Right ventricle myocardium superior (tissue), 1 donor: ENCODE data around the gene DNM2. TPM values are rescaled to one million over a fixed set of nuclear protein-coding genes. Genes with fewer than 3 reads are reported as not detected.
A peak's percentile ranks its signal among the peaks of the same experiment; 100 is the strongest.

Experiments used
- ATAC-seq: fragments of 200-7000 bp; cut with Tn5 transposase; one replicate; pipeline ENCODE4 v1.9.1; 2020; ENCODE audit warnings: mild to moderate bottlenecking; ENCODE audit not compliant: poor library complexity
- DNase-seq: peaks from one replicate; pipeline ENCODE4 v3.0.0-alpha.2; 2020
- intact Hi-C: fragments of 100-400 bp; cut with DNase I; formaldehyde crosslinking; loops from one replicate; pipeline ENCODE4 v1.11.2; 2022
- total RNA-seq: library from RNA; stranded (reverse); fragmentation: NEBNext Ultra II Directional; extraction: Animal tissue kit (Norgen Biotek cat#: 25700); gene quantifications from one replicate; pipeline ENCODE4 v1.2.1, GENCODE V29; 2021
- donor health status: DM: no; HTN: yes; CAD: no; lungs with severe emphysema.

Gene DNM2
- total RNA-seq, 1 donor from 2014 or later, result 180 TPM

DNA sequence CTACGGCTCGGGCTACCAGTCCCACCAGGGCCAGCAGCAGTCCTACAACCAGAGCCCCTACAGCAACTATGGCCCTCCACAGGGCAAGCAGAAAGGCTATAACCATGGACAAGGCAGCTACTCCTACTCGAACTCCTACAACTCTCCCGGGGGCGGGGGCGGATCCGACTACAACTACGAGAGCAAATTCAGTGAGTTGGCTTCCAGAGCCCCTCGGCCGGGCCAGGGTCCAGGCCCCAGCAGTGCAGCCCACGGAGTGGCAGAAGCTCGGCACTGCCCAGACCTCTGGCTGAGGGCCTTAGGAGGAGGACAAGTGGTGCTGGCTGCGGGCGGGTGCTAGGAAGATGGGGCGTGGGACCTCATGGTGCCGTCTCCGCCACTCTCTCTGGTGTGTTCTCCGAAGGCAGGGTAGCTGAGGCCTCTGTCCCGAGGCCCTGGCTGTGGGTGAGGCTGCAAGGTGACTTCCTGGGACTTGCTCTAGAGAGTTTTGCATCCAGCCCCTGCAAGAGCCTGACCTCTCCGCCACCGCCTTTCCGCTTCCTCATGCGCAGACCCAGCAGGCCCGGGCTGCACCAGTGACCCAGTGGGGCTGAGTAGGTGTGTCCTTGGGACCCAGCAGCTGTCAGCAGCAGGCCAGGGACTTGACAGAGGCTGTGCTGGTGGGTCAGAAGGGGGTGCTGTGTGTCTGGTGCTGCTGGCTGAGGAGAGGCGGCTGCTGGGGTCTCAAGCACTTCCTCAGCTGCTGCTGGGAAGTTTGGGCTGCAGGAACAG, 30.2 kb upstream of the DNM2 start:
- intact Hi-C loops, result no loop called here

DNA sequence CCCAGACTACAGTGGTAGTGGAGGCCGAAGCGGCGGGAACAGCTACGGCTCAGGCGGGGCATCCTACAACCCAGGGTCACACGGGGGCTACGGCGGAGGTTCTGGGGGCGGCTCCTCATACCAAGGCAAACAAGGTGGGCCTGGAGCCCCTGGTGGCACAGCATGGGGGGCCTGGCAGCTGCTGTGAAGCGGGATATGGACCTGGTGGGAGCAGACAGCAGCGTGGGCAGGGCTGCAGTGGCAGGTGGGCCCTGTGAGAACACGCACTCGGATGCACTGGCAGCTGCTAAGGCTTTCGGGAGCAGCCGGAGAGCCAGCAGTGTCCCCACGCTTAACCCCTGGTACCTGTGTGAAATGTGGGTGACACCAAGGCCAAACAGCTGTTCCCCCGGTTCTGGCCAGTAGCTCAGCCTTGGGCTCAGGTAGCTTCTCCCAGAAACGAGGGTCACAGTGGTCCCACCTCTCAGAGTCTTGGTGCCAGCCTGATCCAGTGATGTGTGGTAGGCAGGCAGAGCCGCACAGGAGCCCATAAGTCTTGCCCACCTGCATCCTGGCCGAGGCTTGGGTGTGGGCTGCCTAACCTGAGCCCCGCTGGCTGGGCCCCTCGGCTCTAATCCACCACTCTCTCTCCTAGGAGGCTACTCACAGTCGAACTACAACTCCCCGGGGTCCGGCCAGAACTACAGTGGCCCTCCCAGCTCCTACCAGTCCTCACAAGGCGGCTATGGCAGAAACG, 29.2 kb upstream of the DNM2 start:
- ATAC-seq, result no peak
- intact Hi-C loops, result no loop called here
- DNase-seq, result no peak

More for the DNA sequence above, 30.2 kb upstream of the DNM2 start:
- DNase-seq (no peak), ATAC-seq (no peak)

DNA sequence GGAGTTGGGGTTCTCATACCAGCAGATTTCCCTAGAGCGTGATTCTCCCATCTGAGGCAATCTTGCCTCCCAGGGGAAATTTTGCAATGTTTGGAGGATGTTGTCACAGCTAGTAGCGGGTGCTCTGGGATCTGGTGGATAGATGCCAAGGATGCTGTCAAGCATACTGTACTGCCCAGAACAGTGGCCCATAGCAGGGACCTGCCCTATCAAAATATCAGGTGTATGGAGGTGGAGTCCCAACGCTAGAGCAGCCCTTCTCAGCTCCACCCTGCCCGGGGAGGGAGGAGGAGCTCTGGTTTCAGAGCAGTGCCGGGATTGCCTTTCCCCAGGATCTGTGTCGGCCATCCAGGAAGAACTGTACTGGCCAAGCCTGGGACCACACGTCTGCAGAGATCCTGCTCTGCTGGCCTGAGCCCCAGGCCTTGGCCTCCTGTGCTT, 27.5 kb upstream of the DNM2 start:
- intact Hi-C loops, result no loop called here
- ATAC-seq (no peak), DNase-seq (no peak)

DNA sequence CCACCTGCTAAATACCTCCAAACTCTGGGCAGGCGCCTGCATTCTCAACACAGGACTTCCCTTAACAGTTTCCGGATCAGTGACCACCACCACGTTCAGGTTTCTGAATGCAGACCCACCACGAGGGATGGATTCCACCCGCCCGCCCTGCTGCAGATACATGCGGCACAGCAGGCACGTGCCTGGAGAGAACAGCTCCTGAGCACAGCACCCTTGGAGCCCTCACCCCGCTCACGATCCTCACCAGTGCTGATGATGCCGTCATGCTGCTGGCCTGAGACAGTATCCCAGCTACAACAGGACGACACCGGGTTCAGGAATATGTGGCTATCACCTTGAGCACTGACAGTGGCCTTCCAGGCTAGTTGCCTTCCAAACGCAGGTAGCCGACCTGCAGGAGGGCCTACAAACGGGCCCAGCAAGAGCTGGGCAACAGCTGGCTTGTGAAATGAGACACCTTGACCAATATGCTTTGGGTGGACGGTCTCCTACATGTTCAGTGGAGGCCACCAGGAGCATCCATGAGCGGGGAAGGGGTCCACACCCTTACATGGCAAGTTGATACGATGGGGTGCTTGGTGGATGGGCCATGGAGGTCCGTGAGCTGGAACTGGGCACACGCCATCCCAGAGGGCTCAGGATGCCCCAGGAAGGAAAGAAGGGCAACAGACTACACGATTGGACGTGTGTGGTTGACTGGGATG, 26.5 kb upstream of the DNM2 start:
- DNase-seq (no peak), ATAC-seq (no peak)
- intact Hi-C loops, result no loop called here

DNA sequence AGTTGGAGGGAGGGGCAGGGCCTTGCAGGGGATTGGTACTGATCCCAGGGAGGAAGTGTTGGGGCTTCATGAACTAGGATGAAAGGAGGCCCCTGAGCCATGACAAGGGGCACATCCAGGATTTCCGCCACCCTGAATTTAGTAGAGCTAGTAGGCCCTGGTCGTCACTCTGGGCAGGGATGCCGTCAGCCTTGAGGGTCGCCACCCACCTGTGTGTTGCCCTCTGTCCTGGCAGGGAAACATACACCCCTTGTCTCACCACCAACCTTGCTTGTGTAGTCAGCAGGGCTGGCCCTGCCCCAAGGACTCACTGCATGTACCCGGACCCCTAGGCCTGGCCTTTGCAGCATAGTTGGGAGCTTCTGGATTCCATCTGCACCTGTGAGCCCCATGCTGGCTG, 26.0 kb upstream of the DNM2 start:
- intact Hi-C loops, result no loop called here
- DNase-seq, result no peak
- ATAC-seq, result no peak

DNA sequence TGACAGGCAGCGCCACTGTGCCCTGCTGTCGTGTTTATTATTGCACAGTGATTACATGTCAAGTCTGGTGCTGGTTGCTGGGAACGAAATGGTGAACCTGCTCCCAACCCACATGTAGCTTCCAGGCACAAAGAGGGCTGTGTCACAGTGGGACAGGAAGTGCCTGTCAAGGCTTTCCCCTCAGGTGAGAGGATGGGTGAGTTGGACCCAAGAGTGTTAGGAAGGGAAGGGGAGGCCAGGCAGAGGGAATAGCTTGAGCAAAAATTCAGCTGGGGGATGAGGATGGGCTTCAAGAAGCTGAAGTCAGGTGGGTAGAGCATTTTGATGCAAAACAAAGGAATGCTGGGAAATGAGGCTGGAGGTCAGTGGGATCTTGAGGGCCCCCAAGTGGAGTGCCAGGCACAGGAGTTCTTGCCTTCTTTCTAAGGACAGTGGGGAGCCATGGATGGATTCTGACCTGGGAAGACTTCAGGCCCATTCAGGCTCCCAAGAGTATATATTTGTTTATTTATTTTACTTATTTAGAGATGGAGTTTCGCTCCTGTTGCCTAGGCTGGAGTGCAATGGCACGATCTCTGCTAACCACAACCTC, 25.1 kb upstream of the DNM2 start:
- no peak for DNase-seq
- ATAC-seq, result no peak
- intact Hi-C loops, result no loop called here

DNA sequence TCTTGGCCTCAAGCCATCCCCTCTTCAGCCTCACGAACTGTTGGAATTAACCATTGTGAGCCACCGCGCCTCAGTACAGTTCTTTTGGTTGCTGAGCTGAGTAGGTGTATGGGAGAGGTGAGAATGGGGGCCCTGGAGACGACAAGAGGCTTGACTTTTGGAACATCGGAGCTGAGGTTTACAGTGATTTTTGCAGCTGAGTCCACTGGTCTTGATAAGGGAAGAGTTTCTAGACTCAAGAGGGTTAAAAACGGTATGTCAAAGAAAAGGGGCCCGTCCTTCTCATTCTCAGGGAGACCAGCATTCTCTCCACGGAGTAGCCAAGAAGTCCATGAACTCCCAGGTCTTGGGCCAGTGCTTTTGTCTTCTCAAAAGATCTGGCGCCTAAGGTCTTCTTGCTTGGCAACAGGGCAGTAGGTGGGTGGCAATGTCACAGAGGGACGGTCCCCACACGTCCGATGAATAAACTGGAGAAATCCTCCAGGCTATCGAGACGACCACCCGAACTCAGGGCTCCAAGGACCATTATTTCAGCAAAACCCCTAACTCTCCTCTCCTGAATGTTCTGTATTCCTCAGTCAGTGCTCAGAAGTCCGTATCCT, 23.1 kb upstream of the DNM2 start:
- intact Hi-C loops, result no loop called here
- ATAC-seq (no peak), DNase-seq (no peak)

DNA sequence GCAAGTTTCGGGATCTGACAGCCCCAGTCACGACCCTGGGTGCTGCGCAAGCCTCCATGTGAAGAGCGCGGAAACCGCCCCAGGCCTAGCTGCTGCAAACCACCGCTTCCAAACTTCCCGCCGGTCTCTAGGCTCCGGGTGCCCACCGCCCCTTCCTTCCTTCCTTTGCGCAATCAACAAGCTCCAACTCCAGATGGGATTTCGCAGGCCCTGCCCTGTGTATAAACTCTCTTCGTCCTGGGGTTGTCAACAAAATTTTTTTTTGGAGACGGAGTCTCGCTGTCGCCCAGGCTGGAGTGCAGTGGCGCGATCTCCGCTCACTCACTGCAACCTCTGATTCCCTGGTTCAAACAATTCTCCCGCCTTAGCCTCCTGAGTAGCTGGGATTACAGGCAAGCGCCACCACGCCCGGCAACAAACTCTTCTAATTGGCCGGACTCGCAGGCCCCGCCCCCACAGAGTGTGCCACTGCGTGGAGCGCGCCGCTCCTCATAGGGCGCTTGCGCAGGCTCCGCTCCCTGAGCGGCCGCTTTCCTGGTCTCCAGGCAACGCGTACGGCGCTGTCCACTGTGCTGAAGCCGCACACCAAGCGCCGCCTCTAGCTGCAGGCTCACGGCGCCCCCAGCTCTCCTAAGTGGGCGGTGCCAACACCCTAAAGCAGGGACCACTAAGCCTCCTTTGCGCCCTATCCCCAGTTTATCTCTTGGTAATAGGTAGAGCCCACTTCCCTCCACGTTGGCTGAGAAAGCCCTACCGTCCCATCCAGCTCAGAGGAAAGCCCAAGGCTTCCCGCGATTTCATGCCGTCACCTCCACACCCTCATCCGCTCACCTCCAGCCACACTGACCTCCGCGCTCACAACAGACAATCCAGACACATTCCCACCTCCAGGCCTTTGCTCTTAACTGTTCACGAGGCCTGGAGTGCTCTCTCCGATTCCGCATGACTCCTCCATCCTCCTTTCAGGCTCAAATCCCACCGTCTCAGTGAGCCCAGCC, 22.2 kb upstream of the DNM2 start:
- peak; percentile 99 for ATAC-seq
- DNase-seq, result peak; percentile 97
- intact Hi-C loops, result no loop called here

DNA sequence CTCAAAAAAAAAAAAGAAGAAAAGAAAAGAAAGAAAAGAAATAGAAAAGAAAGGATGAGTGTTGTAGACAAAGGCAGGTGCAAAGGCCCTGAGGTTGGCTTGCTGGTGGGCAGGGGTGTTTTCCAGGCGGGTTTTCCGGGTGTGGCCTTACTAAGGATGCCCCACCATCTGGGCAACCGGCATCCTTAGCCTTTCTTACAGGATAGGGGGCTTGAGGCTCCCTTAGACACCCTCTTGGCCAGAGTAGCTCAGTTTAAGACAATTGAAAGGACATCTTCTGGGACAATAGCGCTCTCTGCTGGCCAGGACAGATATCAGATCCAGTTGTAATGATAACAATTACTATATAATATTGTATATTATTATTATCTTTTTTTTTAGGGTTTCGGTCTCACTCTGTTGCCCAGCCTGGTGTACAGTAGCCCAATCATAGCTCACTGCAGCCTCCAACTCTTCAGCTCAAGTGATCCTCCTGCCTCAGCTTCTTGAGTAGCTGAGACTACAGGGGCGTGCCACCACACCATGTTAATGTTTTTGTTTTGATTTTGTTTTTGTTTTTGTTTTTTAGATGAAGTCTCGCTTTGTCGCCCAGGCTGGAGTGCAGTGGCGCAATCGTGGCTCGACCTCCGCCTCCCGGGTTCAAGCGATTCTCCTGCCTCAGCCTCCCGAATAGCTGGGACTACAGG, 18.1 kb upstream of the DNM2 start:
- DNase-seq, result no peak

DNA sequence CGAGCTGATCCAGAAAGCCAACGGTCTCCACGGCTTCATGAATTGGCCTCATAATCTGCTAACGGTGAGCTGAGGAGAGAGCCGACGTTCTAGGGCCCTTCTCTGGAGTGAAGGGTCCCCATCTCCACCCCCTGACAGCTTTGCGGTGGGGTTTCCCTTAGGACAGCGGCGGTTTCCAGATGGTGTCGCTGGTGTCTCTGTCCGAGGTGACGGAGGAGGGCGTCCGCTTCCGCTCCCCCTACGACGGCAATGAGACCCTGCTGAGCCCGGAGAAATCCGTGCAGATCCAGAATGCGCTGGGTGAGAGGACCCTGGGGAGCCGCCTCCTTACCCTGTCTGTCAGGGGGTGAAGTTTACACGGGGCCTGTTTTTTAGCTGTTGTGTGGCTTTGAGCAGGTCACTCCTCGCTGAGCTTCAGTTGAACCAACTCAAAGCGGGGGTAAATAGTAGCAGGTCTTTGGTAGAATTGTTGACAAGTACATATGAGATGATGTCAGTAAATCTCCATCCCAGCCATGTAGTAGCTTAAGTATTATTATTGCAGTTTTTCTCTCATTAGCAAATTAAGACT, 15.8 kb upstream of the DNM2 start:
- ATAC-seq (peak; percentile 57), DNase-seq (no peak)
- intact Hi-C loops, result no loop called here

More for the DNA sequence above, 18.1 kb upstream of the DNM2 start:
- intact Hi-C loops, result no loop called here
- no peak for ATAC-seq

DNA sequence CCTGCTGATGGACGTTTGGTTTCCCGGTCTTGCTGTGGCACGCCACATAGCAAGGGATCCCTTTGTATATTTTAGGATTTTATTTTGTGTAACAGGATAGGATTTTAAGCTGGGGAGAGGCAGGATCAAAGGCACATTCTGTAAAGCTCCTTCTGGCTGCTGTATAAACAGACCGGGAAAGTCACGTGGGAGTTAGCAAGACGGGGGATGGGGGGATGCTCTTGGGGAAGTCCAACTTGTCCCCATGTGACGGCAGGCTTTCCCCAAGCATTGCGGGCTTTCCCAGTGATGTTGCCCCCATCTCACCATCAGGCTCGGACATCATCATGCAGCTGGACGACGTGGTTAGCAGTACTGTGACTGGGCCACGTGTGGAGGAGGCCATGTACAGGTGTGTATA, 10.9 kb upstream of the DNM2 start:
- DNase-seq (no peak), ATAC-seq (no peak)
- intact Hi-C loops, result no loop called here

DNA sequence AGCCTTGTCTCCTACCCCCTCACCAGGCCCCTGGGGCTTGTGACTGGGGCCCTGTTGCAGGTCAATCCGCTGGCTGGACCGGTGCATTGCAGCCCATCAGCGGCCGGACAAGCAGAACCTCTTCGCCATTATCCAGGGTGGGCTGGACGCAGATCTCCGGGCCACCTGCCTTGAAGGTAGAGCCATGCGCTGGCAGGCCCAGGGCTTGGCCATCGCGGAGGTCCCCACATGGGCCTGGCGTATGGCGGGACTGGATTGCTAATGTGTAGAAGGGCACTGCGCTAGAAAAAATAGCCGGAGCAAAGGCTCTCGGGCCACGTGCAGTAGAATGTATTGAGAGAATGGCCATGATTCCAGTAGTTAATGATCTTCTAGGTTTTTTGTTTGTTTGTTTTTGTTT, 10.4 kb upstream of the DNM2 start:
- intact Hi-C loops, result no loop called here
- DNase-seq, result no peak
- no peak for ATAC-seq

DNA sequence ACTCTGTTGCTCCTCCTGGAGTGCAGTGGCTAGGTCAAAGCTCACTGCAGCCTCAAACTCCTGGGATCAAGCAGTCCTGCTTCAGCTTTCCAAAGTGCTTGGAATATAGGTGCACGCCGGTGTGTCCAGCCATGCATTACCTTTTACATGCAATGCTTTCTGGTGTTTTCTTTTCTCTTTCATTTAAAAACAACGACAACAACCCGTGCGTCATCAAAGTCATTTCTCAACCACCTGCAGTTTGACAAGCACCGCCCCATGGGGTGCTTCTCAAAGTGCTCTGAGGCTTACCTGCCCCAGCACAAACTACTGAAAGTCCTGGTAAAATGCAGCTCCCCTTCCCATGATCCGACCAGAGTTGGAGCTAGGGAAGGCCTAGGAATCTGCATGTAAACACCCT, 9.6 kb upstream of the DNM2 start:
- DNase-seq, result no peak
- intact Hi-C loops, result no loop called here
- no peak for ATAC-seq

DNA sequence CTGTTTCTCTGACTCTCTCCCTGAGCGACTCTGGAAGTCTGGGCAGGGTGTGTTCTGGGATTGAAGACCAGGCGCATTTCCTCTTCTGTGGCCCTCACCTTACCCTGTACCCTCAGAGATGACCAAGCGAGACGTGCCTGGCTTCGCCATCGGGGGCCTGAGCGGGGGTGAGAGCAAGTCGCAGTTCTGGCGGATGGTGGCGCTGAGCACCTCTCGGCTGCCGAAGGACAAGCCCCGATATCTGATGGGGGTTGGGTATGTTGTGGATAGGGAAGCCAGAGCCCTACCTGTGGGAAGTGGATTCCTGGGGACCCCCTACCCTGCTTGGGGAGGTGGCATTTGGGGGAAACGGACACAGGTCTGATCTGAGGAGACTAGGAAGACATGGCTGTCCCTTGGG, 5.8 kb upstream of the DNM2 start:
- intact Hi-C loops, result no loop called here
- ATAC-seq (no peak), DNase-seq (no peak)

DNA sequence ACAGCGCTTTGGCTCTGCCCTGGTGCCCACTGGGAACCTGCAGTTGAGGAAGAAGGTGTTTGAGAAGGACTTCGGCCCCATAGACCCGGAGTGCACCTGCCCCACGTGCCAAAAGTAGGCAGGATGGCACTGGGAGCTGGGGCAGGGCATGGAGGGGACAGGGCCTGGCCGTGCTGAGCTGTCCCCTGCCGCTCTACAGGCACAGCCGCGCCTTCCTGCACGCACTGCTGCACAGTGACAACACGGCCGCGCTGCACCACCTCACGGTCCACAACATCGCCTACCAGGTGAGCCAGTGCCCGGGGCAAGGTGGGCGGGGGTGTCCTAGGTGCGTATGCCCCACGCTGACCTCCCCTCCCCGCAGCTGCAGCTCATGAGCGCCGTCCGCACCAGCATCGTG, 5.1 kb upstream of the DNM2 start:
- intact Hi-C loops, result no loop called here
- ATAC-seq, result no peak
- no peak for DNase-seq

DNA sequence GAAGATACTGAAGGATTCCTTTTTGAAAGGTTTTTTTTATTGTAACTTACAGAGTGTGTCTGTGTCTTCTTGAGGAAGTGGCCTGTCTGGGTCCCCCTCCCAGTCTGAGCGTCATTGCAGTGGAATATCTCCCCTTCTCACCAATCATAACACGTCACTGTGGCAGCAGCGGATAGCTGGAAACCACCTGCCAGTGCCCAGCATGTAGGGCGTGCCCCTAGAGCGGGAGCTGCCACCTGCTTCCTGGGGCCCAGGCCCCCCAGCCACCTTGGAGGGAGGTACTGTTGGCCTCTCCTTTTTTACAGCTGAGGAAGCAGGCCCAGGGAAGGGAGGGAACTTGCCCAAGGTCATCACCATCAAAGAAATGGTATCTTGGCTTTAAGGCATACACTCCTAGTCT, 4.6 kb upstream of the DNM2 start:
- intact Hi-C loops, result no loop called here
- DNase-seq (no peak), ATAC-seq (no peak)

DNA sequence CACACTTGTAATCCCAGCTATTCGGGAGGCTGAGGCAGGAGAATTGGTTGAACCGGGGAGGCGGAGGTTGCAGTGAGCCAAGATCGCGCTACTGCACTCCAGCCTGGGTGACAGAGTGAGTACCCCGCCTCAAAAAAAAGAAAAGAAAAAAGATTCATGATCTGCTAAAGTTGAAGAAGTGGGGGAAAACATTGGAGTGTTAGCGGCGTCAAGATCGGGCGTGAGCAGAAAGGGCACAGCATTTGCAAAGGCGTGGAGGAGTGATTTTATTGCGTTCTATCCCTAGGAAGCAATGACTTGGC, 874 bp upstream of the DNM2 start:
- ATAC-seq (no peak), DNase-seq (no peak)
- intact Hi-C loops, result loop anchor here (2.0 kb wide), 1 partner anchor 148 kb away; no protein-coding TSS in a partner anchor
